PC-3 (cell line): ENCODE data around the gene MSH6. TPM values are rescaled to one million over a fixed set of nuclear protein-coding genes. Genes with fewer than 3 reads are reported as not detected.

Experiments
- ATAC-seq: fragments of 200-7000 bp; cut with Tn5 transposase; 2 replicates; pipeline ENCODE4 v1.9.1; 2020; ENCODE audit warnings: mild to moderate bottlenecking, moderate library complexity
- BruUV-seq: library from RNA; stranded (reverse); fragments of 400-500 nt; replicated peaks from 2 replicates; lab custom pipeline; 2021; lab: Mats Ljungman, UMichigan
- CTCF ChIA-PET: fragments of 300-600 bp; sonication (Branson Sonifier 250); formaldehyde crosslinking; loops from one replicate; lab custom pipeline; 2022; ENCODE audit warnings: antibody characterized with exemption; lab: Charles Lee
- POLR2A ChIA-PET: fragments of 300-600 bp; sonication (Branson Sonifier 250); formaldehyde crosslinking; loops from one replicate; lab custom pipeline; 2022; ENCODE audit warnings: antibody characterized with exemption; ENCODE audit not compliant: unreplicated experiment; lab: Charles Lee
- DNase-seq: peaks from one replicate; pipeline ENCODE4 v3.0.0-alpha.2; 2015
- H2AFZ ChIP-seq: fragments of 300-600 bp; sonication (generic); 2 replicates; pipeline ENCODE4 v1.6.0; 2016; ENCODE audit warnings: antibody characterized with exemption, low read length
- H3F3A ChIP-seq: fragments of 300-600 bp; sonication (generic); one replicate; pipeline ENCODE4 v1.6.0; 2017; ENCODE audit warnings: antibody characterized with exemption, low read length, control low read depth, mild to moderate bottlenecking; ENCODE audit not compliant: unreplicated experiment
- H3K27ac ChIP-seq: fragments of 300-600 bp; sonication (generic); 2 replicates; pipeline ENCODE4 v1.5.1; 2016; ENCODE audit warnings: mild to moderate bottlenecking, low read length
- H3K27me3 ChIP-seq: fragments of 300-600 bp; sonication (generic); 2 replicates; pipeline ENCODE4 v1.6.1; 2016; ENCODE audit warnings: low read length, mixed read lengths
- H3K36me3 ChIP-seq: fragments of 300-600 bp; sonication (generic); 2 replicates; pipeline ENCODE4 v1.6.1; 2016; ENCODE audit warnings: low read depth, mixed run types, low read length, mixed read lengths
- H3K4me1 ChIP-seq: fragments of 300-600 bp; sonication (generic); 2 replicates; pipeline ENCODE4 v1.5.1; 2016; ENCODE audit warnings: low read length; ENCODE audit not compliant: insufficient read depth
- H3K4me2 ChIP-seq: fragments of 300-600 bp; sonication (generic); 2 replicates; pipeline ENCODE4 v1.6.0; 2016; ENCODE audit warnings: low read length
- H3K4me3 ChIP-seq: fragments of 300-600 bp; sonication (generic); 2 replicates; pipeline ENCODE4 v1.5.1; 2016; ENCODE audit warnings: mild to moderate bottlenecking, low read length, mixed read lengths
- H3K79me2 ChIP-seq: fragments of 300-600 bp; sonication (generic); 2 replicates; pipeline ENCODE4 v1.6.1; 2017; ENCODE audit warnings: low read length, mixed read lengths
- H3K9ac ChIP-seq: fragments of 300-600 bp; sonication (generic); 2 replicates; pipeline ENCODE4 v1.6.0; 2016; ENCODE audit warnings: mild to moderate bottlenecking, low read length
- H3K9me2 ChIP-seq: fragments of 300-600 bp; sonication (generic); replicated peaks from 2 replicates; pipeline ENCODE4 v1.6.1; 2016; ENCODE audit warnings: mixed run types, low read length, mixed read lengths
- H3K9me3 ChIP-seq: fragments of 300-600 bp; sonication (generic); 2 replicates; pipeline ENCODE4 v1.6.1; 2016; ENCODE audit warnings: low read length, mixed read lengths
- H4K20me1 ChIP-seq: fragments of 300-600 bp; sonication (generic); 2 replicates; pipeline ENCODE4 v1.6.1; 2016; ENCODE audit warnings: low read length, mixed read lengths
- CTCF ChIP-seq: fragments of 300-600 bp; sonication (generic); conservative IDR thresholded peaks from 2 replicates; pipeline ENCODE4 v1.5.1; 2017; ENCODE audit warnings: antibody characterized with exemption, low read depth, mild to moderate bottlenecking, low read length
- EZH2 ChIP-seq: fragments of 300-600 bp; sonication (generic); IDR thresholded peaks from one replicate; pipeline ENCODE4 v1.6.1; 2017; ENCODE audit warnings: antibody characterized with exemption, mild to moderate bottlenecking, low read length; ENCODE audit not compliant: unreplicated experiment
- EZH2phosphoT487 ChIP-seq: fragments of 300-600 bp; sonication (generic); IDR thresholded peaks from 2 replicates; pipeline ENCODE4 v1.6.1; 2018; ENCODE audit warnings: mild to moderate bottlenecking, antibody characterized with exemption, low read length, borderline replicate concordance
- intact Hi-C: fragments of 100-400 bp; cut with micrococcal nuclease; formaldehyde crosslinking; loops from 2 replicates; pipeline ENCODE4 v1.9.0; 2023
- total RNA-seq: library from RNA; depleted of rRNA; stranded (reverse); fragments of >200 nt; gene quantifications from 2 replicates; pipeline ENCODE4 v1.2.3, GENCODE V29; 2014

MSH6 gene
- total RNA-seq, 1 experiment from 2014 or later = 84.9 TPM

GRCh38 chr2:47777277-47777937 lies 5.5 kb upstream of the MSH6 start:
- no peak for ATAC-seq
- no peaks in the 10 kb centered on the region for H3F3A ChIP-seq
- no peaks in the 10 kb centered on the region for H3K9me2 ChIP-seq
- H3K36me3 ChIP-seq = no peaks in the 10 kb centered on the region
- H4K20me1 ChIP-seq = no peaks in the 10 kb centered on the region
- no peaks in the 10 kb centered on the region for H3K79me2 ChIP-seq
- no peak overlapping the region for H3K4me2 ChIP-seq
- H3K9ac ChIP-seq = no peak overlapping the region
- no peak overlapping the region for H2AFZ ChIP-seq
- no peaks in the 10 kb centered on the region for H3K9me3 ChIP-seq
- no peak overlapping the region for H3K27ac ChIP-seq
- H3K4me3 ChIP-seq = no peak overlapping the region
- POLR2A ChIA-PET = no interaction called here
- TF ChIP-seq CTCF (no peak), EZH2phosphoT487 (no peak), EZH2 (no peak)
- no peak for DNase-seq
- no peaks in the 10 kb centered on the region for H3K27me3 ChIP-seq
- H3K4me1 ChIP-seq = peaks cover 7% of the 10 kb centered on the region
- no TSS peak for BruUV-seq
- CTCF ChIA-PET = no interaction called here
- intact Hi-C loops = no loop called here

- BruUV-seq = no TSS peak
- DNase-seq = no peak
Observed at GRCh38 chr2:47778698-47779425, 4.1 kb upstream of the MSH6 start.

More at GRCh38 chr2:47778698-47779425, 4.1 kb upstream of the MSH6 start:
- no peaks in the 10 kb centered on the region for H3K27me3 ChIP-seq
- no peaks in the 10 kb centered on the region for H3K36me3 ChIP-seq
- H3F3A ChIP-seq = no peaks in the 10 kb centered on the region
- H3K27ac ChIP-seq = no peak overlapping the region
- ChIA-PET POLR2A (no interaction called here), CTCF (no interaction called here)
- H3K4me1 ChIP-seq = peaks cover 7% of the 10 kb centered on the region
- TF ChIP-seq CTCF = no peak
- TF ChIP-seq EZH2 = no peak
- no peak for TF ChIP-seq EZH2phosphoT487
- no peak overlapping the region for H2AFZ ChIP-seq
- no peaks in the 10 kb centered on the region for H3K9me3 ChIP-seq
- H3K4me3 ChIP-seq = no peak overlapping the region
- no peaks in the 10 kb centered on the region for H4K20me1 ChIP-seq
- no peak overlapping the region for H3K4me2 ChIP-seq
- peaks cover 7% of the 10 kb centered on the region for H3K79me2 ChIP-seq
- no peak for ATAC-seq
- H3K9ac ChIP-seq = no peak overlapping the region
- H3K9me2 ChIP-seq = no peaks in the 10 kb centered on the region
- intact Hi-C loops = no loop called here
